Measurements from ENCODE around the gene TRPT1. TPM values are rescaled to one million over a fixed set of nuclear protein-coding genes. Genes with fewer than 3 reads are reported as not detected.

Gene TRPT1
- total and polyA plus RNA-seq, 2 of the 4 experiments (the other 2 are of a cell fraction) = 63.2 to 81.9 TPM

DNA sequence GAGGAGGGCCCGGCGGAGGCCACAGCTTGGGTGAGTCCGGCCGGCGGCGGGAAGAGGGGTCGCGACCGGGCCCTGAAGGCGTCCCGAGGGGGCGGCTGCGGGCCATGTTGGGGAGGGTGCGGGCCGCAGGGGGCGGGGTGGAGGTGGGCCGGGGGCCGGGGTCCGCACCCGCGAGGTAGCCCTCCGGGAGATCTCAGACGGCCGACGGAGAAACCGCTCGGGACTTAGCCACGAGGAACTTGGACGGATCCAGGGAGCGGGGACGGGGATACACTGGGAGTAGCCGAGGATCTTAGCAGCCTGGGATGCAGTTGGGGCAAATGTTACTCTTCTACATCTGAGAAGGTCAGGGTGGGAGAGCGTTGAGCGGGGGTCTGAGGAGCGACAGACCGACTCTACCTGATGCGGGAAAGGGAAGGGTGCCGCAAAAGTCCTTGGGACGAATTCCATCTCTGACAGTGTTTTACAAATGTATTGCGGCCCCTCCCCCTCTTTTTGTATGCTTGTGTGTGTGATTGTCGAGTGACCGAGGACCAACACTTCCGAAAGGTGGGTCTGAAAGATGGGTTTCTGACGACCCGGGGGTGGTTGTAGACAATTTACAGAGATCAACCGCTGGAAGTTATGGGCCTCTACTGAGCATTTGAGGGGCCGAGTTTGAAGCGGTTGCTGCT is 39.4 kb downstream of the TRPT1 start:
- Histone ChIP-seq H4K8ac (ENCODE audit: low read depth in 2 of 2, low read length in 2 of 2) (0 out of 4 replicates have a peak overlapping the region, but pooled peaks of 1 of the 2 experiments have one; percentile 4), H3K4me3 (ENCODE audit: insufficient read depth, low read depth, low read length) (no peak overlapping the region), H3K14ac (replicated peaks; ENCODE audit: low read depth, low read length) (no peak overlapping the region), H4K5ac (ENCODE audit: low read depth, low read length) (no peak overlapping the region), H3K9me3 (ENCODE audit: control insufficient read depth, insufficient read depth, low read length) (no peaks in the 10 kb centered on the region), H2BK120ac (ENCODE audit: low read depth, low read length) (no peak overlapping the region), H2BK5ac (ENCODE audit: low read depth, low read length, poor library complexity, severe bottlenecking) (peak overlapping the region; percentile 2), H3K79me1 (ENCODE audit: low read depth in 1 of 2, low read length in 2 of 2) (peaks cover 7 to 56% of the 10 kb centered on the region in 2 experiments; a peak in 3 of 4 replicates), H3K56ac (ENCODE audit: extremely low read depth, insufficient read depth, low read length) (no peak overlapping the region), H3K36me3 (ENCODE audit: control insufficient read depth, insufficient read depth, low read length) (peaks cover 4% of the 10 kb centered on the region; the same call in 1 of the 2 replicates), H2AK5ac (ENCODE audit: low read depth, low read length) (peak overlapping the region; percentile 79; the same call in 1 of the 2 replicates), H4K91ac (ENCODE audit: insufficient read depth, low read depth, low read length) (no peak overlapping the region), H2BK20ac (ENCODE audit: low read depth, low read length) (no peak overlapping the region), H3K4me2 (ENCODE audit: low read depth, low read length) (no peak overlapping the region), H3K27me3 (ENCODE audit: control insufficient read depth, insufficient read depth, low read length) (no peaks in the 10 kb centered on the region), H3K23ac (ENCODE audit: low read depth, low read length) (no peak overlapping the region), H3K4ac (ENCODE audit: low read depth, low read length) (no peak overlapping the region; the same call in 1 of the 2 replicates), H3K9ac (ENCODE audit: low read depth, low read length) (no peak overlapping the region), H3K18ac (ENCODE audit: low read depth, low read length) (no peak overlapping the region), H2AK9ac (replicated peaks; ENCODE audit: low read depth, low read length, poor library complexity) (peak overlapping the region; percentile 90), H2AFZ (replicated peaks; ENCODE audit: low read length, poor library complexity) (peak overlapping the region; percentile 74), H3K4me1 (ENCODE audit: control insufficient read depth, insufficient read depth, low read length) (0 out of 2 replicates have a peak, but pooled peaks cover 1% of the 10 kb centered on the region), H3K27ac (ENCODE audit: insufficient read depth, low read length) (peak overlapping the region; percentile 8; the same call in 1 of the 2 replicates), H4K20me1 (ENCODE audit: insufficient read depth, low read length) (peaks cover 38% of the 10 kb centered on the region), H3K9me1 (ENCODE audit: insufficient read depth, low read length) (peaks cover 12% of the 10 kb centered on the region; the same call in 1 of the 2 replicates), H2BK15ac (ENCODE audit: low read depth, low read length) (no peak overlapping the region)
- WGBS, 2 experiments (ENCODE audit: extremely low coverage in 2 of 2, insufficient read length in 1 of 2) = 2% methylated on average over 12 of the region's 48 CpGs; no CpG with 5 or more reads in 1 of the 2 experiments
- ATAC-seq (ENCODE audit: low read depth) (no peak), DNase-seq (peak; percentile 2)
- CTCF ChIA-PET = no interaction called here
- POLR2A ChIA-PET (ENCODE audit: unreplicated experiment) = no interaction called here
- dilution Hi-C loops (cut with HindIII; ENCODE audit: low sequenced_read_pairs, unreplicated experiment) = no loop called here
- intact Hi-C loops (cut with micrococcal nuclease) = loop anchor here (2.0 kb wide), 1 partner anchor 54 kb away; the partner anchor contains the start of gene FKBP2
- in situ Hi-C loops (cut with MboI; ENCODE audit: low sequenced_read_pairs) = no loop called here
- TF ChIP-seq POLR2A (IDR thresholded peaks at IDR 0.05; ENCODE audit: low read depth, low read length) = no peak
- BruUV-seq (replicated peaks) = no TSS peak

All from IMR-90 (cell line).